GM18520 (cell line): ENCODE data around the gene LY86.

Experiments
- ATAC-seq: cut with Tn5 transposase; IDR thresholded peaks from one replicate; pipeline ENCODE4 v1.9.1; 2021; ENCODE audit not compliant: unreplicated experiment

Gene LY86

GRCh38 chr6:6699741-6700367, 111.3 kb downstream of the LY86 start:
- ATAC-seq, result no peak

GRCh38 chr6:6700407-6701270, 112.1 kb downstream of the LY86 start:
- no peak for ATAC-seq

GRCh38 chr6:6701864-6702263, 113.3 kb downstream of the LY86 start:
- no peak for ATAC-seq

DNA sequence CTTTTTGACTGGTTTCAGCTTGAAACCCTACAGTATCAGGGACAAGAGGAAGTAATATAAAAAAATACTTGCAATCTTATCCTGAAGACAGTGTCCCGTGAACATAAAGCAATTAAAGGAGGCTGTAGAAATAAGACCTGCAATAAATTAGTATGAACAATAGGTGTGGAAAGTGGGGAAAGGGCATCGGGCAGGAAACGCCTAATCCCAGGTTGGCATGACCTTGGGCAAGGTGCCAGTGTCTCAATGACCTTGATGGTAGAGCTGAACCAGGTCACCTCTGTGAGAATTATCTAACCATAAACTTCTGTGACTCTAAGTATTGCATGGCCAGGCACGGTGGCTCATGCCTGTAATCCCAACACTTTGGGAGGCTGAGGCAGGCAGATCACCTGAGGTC, 115.2 kb downstream of the LY86 start:
- ATAC-seq, result no peak
